Caco-2 (cell line): Measurements from ENCODE around the gene ABCB1. TPM values are rescaled to one million over a fixed set of nuclear protein-coding genes. Genes with fewer than 3 reads are reported as not detected.

Experiments
- BruUV-seq: library from RNA; stranded (reverse); fragments of 400-500 nt; replicated peaks from 2 replicates; lab custom pipeline; 2021; lab: Mats Ljungman, UMichigan
- CTCF ChIA-PET: fragments of 300-600 bp; sonication (Branson Sonifier 250); formaldehyde crosslinking; loops from one replicate; lab custom pipeline; 2022; ENCODE audit warnings: antibody characterized with exemption; lab: Charles Lee
- POLR2A ChIA-PET: fragments of 300-600 bp; sonication (Branson Sonifier 250); formaldehyde crosslinking; loops from one replicate; lab custom pipeline; 2022; ENCODE audit warnings: antibody characterized with exemption; lab: Charles Lee
- DNase-seq, 2 experiments: peaks; one replicate each; pipeline versions ENCODE4 v3.0.0 to v3.0.0-alpha.2; 2020 to 2022
- H3K27me3 ChIP-seq: replicated peaks from 2 replicates; pipeline ENCODE4 v1.6.0; 2011; ENCODE audit warnings: low read length; ENCODE audit not compliant: control insufficient read depth, insufficient read depth
- H3K36me3 ChIP-seq: 2 replicates; pipeline ENCODE4 v1.5.1; 2011; ENCODE audit warnings: low read length; ENCODE audit not compliant: control insufficient read depth, insufficient read depth
- H3K4me1 ChIP-seq: fragments of 250-450 bp; sonication (Bioruptor Pico); 2 replicates; pipeline ENCODE4 v1.5.1; 2020; ENCODE audit warnings: mild to moderate bottlenecking
- H3K4me3 ChIP-seq: 2 replicates; pipeline ENCODE4 v1.5.1; 2011; ENCODE audit warnings: low read depth, mild to moderate bottlenecking, control low read depth, low read length
- H3K9me3 ChIP-seq: fragments of 250-450 bp; sonication (Bioruptor Pico); 2 replicates; pipeline ENCODE4 v1.5.1; 2020; ENCODE audit warnings: mild to moderate bottlenecking, moderate library complexity
- H3K27ac Mint-ChIP-seq: one replicate; pipeline ENCODE4 v1.8.0; 2022; ENCODE audit warnings: mixed read lengths; ENCODE audit not compliant: unreplicated experiment
- H3K27me3 Mint-ChIP-seq: one replicate; pipeline ENCODE4 v1.8.0; 2022; ENCODE audit warnings: mixed read lengths; ENCODE audit not compliant: insufficient read depth, unreplicated experiment
- H3K36me3 Mint-ChIP-seq: one replicate; pipeline ENCODE4 v1.8.0; 2022; ENCODE audit warnings: mild to moderate bottlenecking, mixed read lengths; ENCODE audit not compliant: insufficient read depth, unreplicated experiment
- H3K4me1 Mint-ChIP-seq: one replicate; pipeline ENCODE4 v1.8.0; 2022; ENCODE audit warnings: low read depth, mixed read lengths; ENCODE audit not compliant: unreplicated experiment
- H3K4me3 Mint-ChIP-seq: one replicate; pipeline ENCODE4 v1.8.0; 2022; ENCODE audit warnings: mild to moderate bottlenecking, moderate library complexity, mixed read lengths; ENCODE audit not compliant: unreplicated experiment
- H3K9me3 Mint-ChIP-seq: one replicate; pipeline ENCODE4 v1.8.0; 2022; ENCODE audit warnings: mixed read lengths; ENCODE audit not compliant: unreplicated experiment
- intact Hi-C: fragments of 100-400 bp; cut with micrococcal nuclease; formaldehyde crosslinking; loops from one replicate; pipeline ENCODE4 v1.10.0; 2022; ENCODE audit not compliant: unreplicated experiment
- total RNA-seq: library from RNA; stranded (reverse); gene quantifications from 2 replicates; pipeline ENCODE4 v1.2.3, GENCODE V29; 2022
- TF ChIP-seq, protein P1 (sequence below), 2 experiments: fragments of 200-600 bp in 1 of 2; IDR thresholded peaks; 1 replicate in 1 of 2; 2 replicates in 1 of 2; pipeline versions ENCODE4 v1.5.1 to v1.8.0; 2011 to 2022; ENCODE audit warnings: antibody characterized with exemption in 1 of 2, control low read depth in 1 of 2, inconsistent platforms in 1 of 2, low read depth in 1 of 2, low read length in 1 of 2, mild to moderate bottlenecking in 1 of 2, moderate library complexity in 1 of 2; ENCODE audit not compliant: insufficient read depth in 1 of 2, severe bottlenecking in 1 of 2, unreplicated experiment in 1 of 2

Gene ABCB1
- total RNA-seq, 1 experiment from 2014 or later: 34.6 TPM

DNA sequence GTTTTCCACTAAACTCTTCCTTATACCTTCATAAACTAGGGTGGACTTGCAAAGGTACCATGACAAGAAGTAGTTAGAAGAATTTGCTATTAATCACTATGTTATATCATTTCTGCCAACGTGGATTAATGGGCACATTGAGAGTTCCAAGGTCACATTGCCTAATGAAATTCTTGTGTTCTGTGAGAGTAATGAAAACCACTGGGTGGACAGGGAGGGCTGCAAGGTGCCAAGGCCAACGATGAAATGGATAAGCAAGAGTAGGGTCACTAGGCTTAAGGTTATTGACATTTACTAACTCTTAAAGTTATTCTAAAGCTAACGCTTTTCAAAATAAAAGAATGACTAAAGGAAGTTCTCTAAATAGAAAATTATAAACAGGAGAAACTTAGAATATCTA is 118.6 kb downstream of the ABCB1 start:
- Histone ChIP-seq H3K36me3 (no peaks in the 10 kb centered on the region), H3K4me3 (no peak overlapping the region), H3K27me3 (no peaks in the 10 kb centered on the region), H3K9me3 (no peaks in the 10 kb centered on the region), H3K4me1 (no peaks in the 10 kb centered on the region)
- DNase-seq: no peak
- ChIA-PET POLR2A (no interaction called here), CTCF (no interaction called here)
- Mint-ChIP-seq H3K27me3 (peaks cover 8% of the 10 kb centered on the region), H3K27ac (no peak overlapping the region), H3K4me3 (no peak overlapping the region), H3K4me1 (no peaks in the 10 kb centered on the region), H3K9me3 (no peaks in the 10 kb centered on the region), H3K36me3 (no peaks in the 10 kb centered on the region)
- no TSS peak for BruUV-seq
- intact Hi-C loops: no loop called here
- TF ChIP-seq, protein P1, sequence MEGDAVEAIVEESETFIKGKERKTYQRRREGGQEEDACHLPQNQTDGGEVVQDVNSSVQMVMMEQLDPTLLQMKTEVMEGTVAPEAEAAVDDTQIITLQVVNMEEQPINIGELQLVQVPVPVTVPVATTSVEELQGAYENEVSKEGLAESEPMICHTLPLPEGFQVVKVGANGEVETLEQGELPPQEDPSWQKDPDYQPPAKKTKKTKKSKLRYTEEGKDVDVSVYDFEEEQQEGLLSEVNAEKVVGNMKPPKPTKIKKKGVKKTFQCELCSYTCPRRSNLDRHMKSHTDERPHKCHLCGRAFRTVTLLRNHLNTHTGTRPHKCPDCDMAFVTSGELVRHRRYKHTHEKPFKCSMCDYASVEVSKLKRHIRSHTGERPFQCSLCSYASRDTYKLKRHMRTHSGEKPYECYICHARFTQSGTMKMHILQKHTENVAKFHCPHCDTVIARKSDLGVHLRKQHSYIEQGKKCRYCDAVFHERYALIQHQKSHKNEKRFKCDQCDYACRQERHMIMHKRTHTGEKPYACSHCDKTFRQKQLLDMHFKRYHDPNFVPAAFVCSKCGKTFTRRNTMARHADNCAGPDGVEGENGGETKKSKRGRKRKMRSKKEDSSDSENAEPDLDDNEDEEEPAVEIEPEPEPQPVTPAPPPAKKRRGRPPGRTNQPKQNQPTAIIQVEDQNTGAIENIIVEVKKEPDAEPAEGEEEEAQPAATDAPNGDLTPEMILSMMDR (IDR thresholded peaks at IDR 0.05; ENCODE audit: insufficient read depth in 1 of 2, low read depth in 1 of 2, low read length in 1 of 2, severe bottlenecking in 1 of 2, unreplicated experiment in 1 of 2): no peak

DNA sequence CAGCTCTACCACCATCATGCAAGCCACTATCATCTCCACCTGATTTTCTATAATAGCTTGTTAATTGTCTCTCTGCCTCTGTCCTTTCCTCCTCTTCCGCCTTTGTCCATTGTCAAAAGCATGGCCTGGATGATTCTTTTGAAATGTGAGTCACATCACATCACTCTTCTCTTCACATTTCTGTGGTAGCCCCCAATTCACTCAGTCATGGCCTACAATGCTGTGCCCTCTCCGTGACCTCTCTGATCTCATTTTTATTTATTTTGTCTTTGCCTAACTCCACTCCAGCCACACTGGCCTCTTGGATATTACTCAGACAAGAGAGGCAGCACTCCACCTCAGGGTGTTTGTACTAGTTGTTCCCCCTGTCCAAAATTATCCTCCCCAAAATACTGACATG is 120.3 kb downstream of the ABCB1 start:
- BruUV-seq: no TSS peak
- DNase-seq: no peak
- Mint-ChIP-seq H3K9me3 (no peaks in the 10 kb centered on the region), H3K36me3 (no peaks in the 10 kb centered on the region), H3K27ac (no peak overlapping the region), H3K4me1 (no peaks in the 10 kb centered on the region), H3K4me3 (no peak overlapping the region), H3K27me3 (peaks cover 2% of the 10 kb centered on the region)
- intact Hi-C loops: no loop called here
- TF ChIP-seq, protein P1 (IDR thresholded peaks at IDR 0.05; ENCODE audit: insufficient read depth in 1 of 2, low read depth in 1 of 2, low read length in 1 of 2, severe bottlenecking in 1 of 2, unreplicated experiment in 1 of 2): no peak
- no peaks in the 10 kb centered on the region for H3K27me3 ChIP-seq
- CTCF ChIA-PET: no interaction called here
- POLR2A ChIA-PET: no interaction called here
- H3K36me3 ChIP-seq: no peaks in the 10 kb centered on the region
- H3K4me3 ChIP-seq: no peak overlapping the region
- no peaks in the 10 kb centered on the region for H3K4me1 ChIP-seq
- no peaks in the 10 kb centered on the region for H3K9me3 ChIP-seq

DNA sequence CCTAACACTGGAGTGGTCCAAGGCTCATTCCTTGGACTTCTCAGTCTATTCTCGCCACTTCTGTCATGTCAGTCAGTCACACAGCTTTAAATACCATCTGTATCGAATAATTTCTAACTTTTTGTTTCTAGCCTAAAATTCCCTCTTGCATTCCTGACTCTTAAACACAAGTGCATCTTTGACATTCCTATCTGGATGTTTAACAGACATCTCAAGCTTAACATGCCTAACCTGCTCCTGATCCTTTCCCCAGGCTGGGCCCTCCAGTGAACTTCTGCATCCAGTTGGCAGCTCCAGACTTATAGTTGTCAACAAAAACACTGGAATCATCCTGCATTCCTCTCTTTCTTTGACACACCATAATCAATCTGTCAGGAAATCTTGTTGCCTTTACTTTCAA is 120.7 kb downstream of the ABCB1 start:
- intact Hi-C loops: no loop called here
- BruUV-seq: no TSS peak
- H3K27ac Mint-ChIP-seq: no peak overlapping the region
- no peaks in the 10 kb centered on the region for H3K9me3 ChIP-seq
- H3K4me3 ChIP-seq: no peak overlapping the region
- peaks cover 2% of the 10 kb centered on the region for H3K27me3 Mint-ChIP-seq
- H3K36me3 Mint-ChIP-seq: no peaks in the 10 kb centered on the region
- H3K4me1 Mint-ChIP-seq: no peaks in the 10 kb centered on the region
- TF ChIP-seq, protein P1 (IDR thresholded peaks at IDR 0.05; ENCODE audit: insufficient read depth in 1 of 2, low read depth in 1 of 2, low read length in 1 of 2, severe bottlenecking in 1 of 2, unreplicated experiment in 1 of 2): no peak
- ChIA-PET CTCF (interaction anchor here (0.6 kb wide), 1 partner anchor 445 kb away, joined by 4 read pairs; no protein-coding TSS in a partner anchor), POLR2A (no interaction called here)
- H3K36me3 ChIP-seq: no peaks in the 10 kb centered on the region
- H3K27me3 ChIP-seq: no peaks in the 10 kb centered on the region
- H3K4me3 Mint-ChIP-seq: no peak overlapping the region
- 0 out of 2 replicates have a peak, but pooled peaks cover 4% of the 10 kb centered on the region for H3K4me1 ChIP-seq
- DNase-seq: no peak
- H3K9me3 Mint-ChIP-seq: no peaks in the 10 kb centered on the region
